Activated naive CD8-positive, alpha-beta T cell treated with anti-CD3 and anti-CD28 coated beads for 36 hours (primary cell): Measurements from ENCODE around the gene SELENOP. TPM values are rescaled to one million over a fixed set of nuclear protein-coding genes. Genes with fewer than 3 reads are reported as not detected.

ENCODE experiments used
- DNase-seq: peaks from one replicate; pipeline ENCODE4 v3.0.0; 2021
- H3K27ac Mint-ChIP-seq: one replicate; pipeline ENCODE4 v1.8.0; 2022; ENCODE audit warnings: mild to moderate bottlenecking, moderate library complexity, mixed read lengths
- H3K27me3 Mint-ChIP-seq: one replicate; pipeline ENCODE4 v1.8.0; 2022; ENCODE audit warnings: mild to moderate bottlenecking, mixed read lengths
- H3K36me3 Mint-ChIP-seq: one replicate; pipeline ENCODE4 v1.8.0; 2021; ENCODE audit warnings: mild to moderate bottlenecking, mixed read lengths
- H3K4me1 Mint-ChIP-seq: one replicate; pipeline ENCODE4 v1.8.0; 2021; ENCODE audit warnings: mixed read lengths
- H3K4me3 Mint-ChIP-seq: one replicate; pipeline ENCODE4 v1.8.0; 2022; ENCODE audit warnings: mild to moderate bottlenecking, moderate library complexity, mixed read lengths
- H3K9me3 Mint-ChIP-seq: one replicate; pipeline ENCODE4 v1.8.0; 2022; ENCODE audit warnings: mixed read lengths
- total RNA-seq, 2 experiments: library from RNA; stranded (reverse); gene quantifications; one replicate each; pipeline ENCODE4 v1.2.3, GENCODE V29; 2021

The SELENOP gene
- total RNA-seq, 2 experiments from 2014 or later = not detected

GRCh38 chr5:42810834-42811590 is 680 bp downstream of the SELENOP start:
- H3K27ac Mint-ChIP-seq = no peak overlapping the region
- H3K4me1 Mint-ChIP-seq = peaks cover 4% of the 10 kb centered on the region
- H3K4me3 Mint-ChIP-seq = no peak overlapping the region
- DNase-seq = no peak
- no peaks in the 10 kb centered on the region for H3K27me3 Mint-ChIP-seq
- H3K36me3 Mint-ChIP-seq = peaks cover 3% of the 10 kb centered on the region
- no peaks in the 10 kb centered on the region for H3K9me3 Mint-ChIP-seq

- Mint-ChIP-seq H3K4me3 (no peak overlapping the region), H3K36me3 (peaks cover 3% of the 10 kb centered on the region), H3K9me3 (no peaks in the 10 kb centered on the region), H3K4me1 (peaks cover 4% of the 10 kb centered on the region), H3K27ac (no peak overlapping the region), H3K27me3 (no peaks in the 10 kb centered on the region)
- no peak for DNase-seq
Observed at GRCh38 chr5:42808888-42809611, 2.6 kb downstream of the SELENOP start.

GRCh38 chr5:42807722-42808447 is 3.8 kb downstream of the SELENOP start:
- no peaks in the 10 kb centered on the region for H3K27me3 Mint-ChIP-seq
- H3K9me3 Mint-ChIP-seq = no peaks in the 10 kb centered on the region
- no peak overlapping the region for H3K4me3 Mint-ChIP-seq
- no peak overlapping the region for H3K27ac Mint-ChIP-seq
- DNase-seq = no peak
- H3K4me1 Mint-ChIP-seq = peaks cover 4% of the 10 kb centered on the region
- peaks cover 3% of the 10 kb centered on the region for H3K36me3 Mint-ChIP-seq

DNA sequence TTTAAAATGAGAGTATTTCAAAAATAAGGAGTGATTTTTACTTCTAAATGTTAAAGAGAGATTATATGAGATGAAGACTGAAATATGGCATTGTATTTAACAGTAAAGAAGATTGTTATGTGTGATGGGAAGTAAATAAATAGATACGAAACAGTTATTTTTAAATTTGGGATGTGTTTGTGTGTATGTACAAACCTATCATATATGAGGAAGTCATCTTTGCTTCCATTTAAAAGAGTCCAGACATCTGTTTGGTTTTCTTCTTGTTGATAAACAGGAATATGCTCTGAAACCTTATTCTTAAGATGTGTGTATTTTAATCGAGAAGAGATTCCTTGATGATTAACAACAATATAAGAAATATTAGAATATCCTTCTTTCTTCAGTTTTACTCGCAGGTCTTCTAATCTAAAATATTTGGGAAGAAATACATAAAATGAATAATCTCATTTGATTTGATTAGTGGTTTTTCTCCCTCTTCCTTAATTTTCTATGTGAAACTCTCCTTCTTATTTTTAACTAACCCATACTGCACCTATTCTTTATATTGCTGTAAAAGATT is 4.9 kb downstream of the SELENOP start:
- no peaks in the 10 kb centered on the region for H3K27me3 Mint-ChIP-seq
- H3K4me3 Mint-ChIP-seq = no peak overlapping the region
- DNase-seq = no peak
- H3K9me3 Mint-ChIP-seq = no peaks in the 10 kb centered on the region
- H3K36me3 Mint-ChIP-seq = peaks cover 3% of the 10 kb centered on the region
- no peak overlapping the region for H3K27ac Mint-ChIP-seq
- peaks cover 2% of the 10 kb centered on the region for H3K4me1 Mint-ChIP-seq

- no peak overlapping the region for H3K27ac Mint-ChIP-seq
Observed at GRCh38 chr5:42806004-42806700, 5.5 kb downstream of the SELENOP start.

DNA sequence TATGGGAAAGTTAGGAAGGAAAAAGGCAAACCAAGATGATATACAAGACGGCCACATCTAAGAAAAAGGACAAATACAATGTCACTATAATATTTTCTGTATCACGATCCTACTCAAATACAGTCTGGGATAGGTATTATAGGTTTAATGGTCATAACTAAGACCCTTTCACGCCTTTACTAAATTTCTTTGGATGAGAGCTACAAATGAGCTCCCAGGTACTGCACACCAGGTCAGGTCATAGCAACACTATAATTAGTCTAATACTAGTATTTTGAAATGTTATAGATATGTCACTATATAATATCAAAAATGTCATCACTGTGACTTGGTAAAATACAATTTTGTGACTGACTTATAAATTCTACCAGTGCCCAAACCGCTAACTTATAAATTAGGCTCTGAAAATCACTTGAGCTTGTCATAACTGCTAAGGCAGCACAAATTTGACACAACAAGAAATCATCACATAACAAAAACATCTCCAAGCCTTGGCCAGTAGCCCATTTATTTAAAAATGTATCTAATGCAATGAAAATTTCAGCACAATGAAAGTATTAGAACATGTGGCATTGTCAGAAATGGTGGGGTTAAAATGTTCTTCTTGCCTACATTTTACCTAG is 6.9 kb downstream of the SELENOP start:
- H3K27me3 Mint-ChIP-seq = no peaks in the 10 kb centered on the region
- H3K4me1 Mint-ChIP-seq = no peaks in the 10 kb centered on the region
- DNase-seq = no peak
- no peak overlapping the region for H3K4me3 Mint-ChIP-seq
- H3K9me3 Mint-ChIP-seq = no peaks in the 10 kb centered on the region
- H3K27ac Mint-ChIP-seq = no peak overlapping the region
- H3K36me3 Mint-ChIP-seq = peaks cover 2% of the 10 kb centered on the region

More at GRCh38 chr5:42806004-42806700, 5.5 kb downstream of the SELENOP start:
- DNase-seq = no peak
- Mint-ChIP-seq H3K36me3 (peaks cover 3% of the 10 kb centered on the region), H3K27me3 (no peaks in the 10 kb centered on the region), H3K4me3 (no peak overlapping the region), H3K9me3 (no peaks in the 10 kb centered on the region), H3K4me1 (no peaks in the 10 kb centered on the region)

DNA sequence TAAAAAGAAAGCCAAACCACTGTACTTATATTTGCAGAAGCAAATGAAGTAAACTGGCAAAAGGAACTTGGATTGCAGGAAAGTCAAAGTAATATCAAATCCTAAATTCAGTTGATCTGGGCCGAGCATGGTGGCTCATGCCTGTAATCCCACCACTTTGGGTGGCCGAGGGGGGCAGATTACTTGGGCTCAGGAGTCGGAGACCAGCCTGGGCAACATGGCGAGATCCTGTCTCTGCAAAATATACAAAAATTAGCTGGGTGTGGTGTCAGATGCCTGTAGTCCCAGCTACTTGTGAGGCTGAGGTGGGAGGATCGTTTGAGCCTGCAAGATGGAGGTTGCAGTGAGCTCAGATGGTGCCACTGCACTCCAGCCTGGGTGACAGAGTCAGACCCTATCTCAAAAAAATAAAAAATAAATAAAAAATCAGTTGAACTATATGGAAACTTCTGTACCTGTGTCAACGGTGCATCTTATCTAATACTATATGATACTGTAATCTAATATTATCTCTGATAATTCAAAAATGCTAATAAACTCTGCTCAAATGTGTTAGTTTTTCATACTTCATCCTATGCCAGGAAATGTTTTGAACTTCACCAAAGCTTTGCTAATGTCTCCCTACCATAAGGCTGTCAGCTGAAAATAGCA is 10.1 kb downstream of the SELENOP start:
- Mint-ChIP-seq H3K9me3 (peaks cover 4% of the 10 kb centered on the region), H3K4me3 (no peak overlapping the region), H3K4me1 (no peaks in the 10 kb centered on the region), H3K27ac (no peak overlapping the region), H3K36me3 (peaks cover 7% of the 10 kb centered on the region), H3K27me3 (no peaks in the 10 kb centered on the region)
- DNase-seq = no peak

DNA sequence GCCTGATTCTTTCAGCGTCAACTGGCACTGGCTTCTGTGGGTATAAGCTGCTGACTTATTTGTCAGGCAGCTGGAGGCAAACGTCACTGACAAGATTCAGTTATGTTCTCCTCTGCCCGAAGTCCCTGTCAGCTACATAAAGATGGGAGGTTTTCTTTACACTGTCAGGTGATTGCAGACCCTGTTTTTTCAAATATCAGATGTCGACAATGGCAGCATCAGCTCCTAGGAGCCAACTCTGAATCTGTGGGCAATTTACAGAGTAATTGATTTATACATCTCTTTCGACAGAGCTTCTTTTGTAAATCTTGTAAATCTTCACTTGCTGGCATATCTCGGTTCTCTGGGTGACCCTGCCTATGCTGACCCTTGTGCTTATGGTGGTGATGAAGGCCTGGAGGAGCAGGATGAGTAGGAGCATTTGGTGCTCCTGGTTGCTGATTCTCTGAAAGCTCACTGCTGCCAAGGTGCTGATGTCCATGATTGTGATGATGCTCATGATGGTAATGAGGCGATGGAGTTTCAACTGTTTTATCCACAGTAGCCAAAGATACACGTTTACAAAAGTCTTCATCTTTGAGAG is 10.9 kb downstream of the SELENOP start:
- H3K4me1 Mint-ChIP-seq = no peaks in the 10 kb centered on the region
- no peak overlapping the region for H3K27ac Mint-ChIP-seq
- no peaks in the 10 kb centered on the region for H3K27me3 Mint-ChIP-seq
- H3K9me3 Mint-ChIP-seq = peaks cover 4% of the 10 kb centered on the region
- peaks cover 7% of the 10 kb centered on the region for H3K36me3 Mint-ChIP-seq
- DNase-seq = no peak
- no peak overlapping the region for H3K4me3 Mint-ChIP-seq

DNA sequence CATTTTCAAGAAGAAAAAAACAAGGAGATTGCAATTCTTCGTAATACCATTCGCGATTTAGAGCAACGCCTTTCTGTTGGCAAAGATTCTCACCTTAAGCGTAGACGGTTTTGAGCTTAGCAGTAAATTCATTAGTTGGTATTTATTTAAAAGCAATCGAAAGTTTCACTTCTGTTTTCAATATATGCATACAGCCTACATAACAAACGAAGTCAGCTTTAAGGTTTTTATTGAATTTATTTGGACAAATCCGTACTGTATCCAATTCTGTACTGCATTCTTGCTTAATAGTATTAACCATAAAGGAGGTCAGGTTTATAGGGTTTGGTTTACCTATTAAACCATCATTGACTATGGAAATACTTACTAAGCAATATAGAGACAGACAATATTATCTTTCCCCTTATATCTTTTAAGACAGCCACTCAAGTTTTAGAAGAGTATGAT is 12.0 kb downstream of the SELENOP start:
- no peaks in the 10 kb centered on the region for H3K27me3 Mint-ChIP-seq
- peaks cover 8% of the 10 kb centered on the region for H3K36me3 Mint-ChIP-seq
- no peak overlapping the region for H3K27ac Mint-ChIP-seq
- no peak for DNase-seq
- H3K4me1 Mint-ChIP-seq = no peaks in the 10 kb centered on the region
- no peak overlapping the region for H3K4me3 Mint-ChIP-seq
- peaks cover 4% of the 10 kb centered on the region for H3K9me3 Mint-ChIP-seq

- no peaks in the 10 kb centered on the region for H3K27me3 Mint-ChIP-seq
- no peak overlapping the region for H3K4me3 Mint-ChIP-seq
- H3K9me3 Mint-ChIP-seq = peaks cover 6% of the 10 kb centered on the region
- peaks cover 12% of the 10 kb centered on the region for H3K36me3 Mint-ChIP-seq
- H3K27ac Mint-ChIP-seq = no peak overlapping the region
- no peaks in the 10 kb centered on the region for H3K4me1 Mint-ChIP-seq
- DNase-seq = no peak
Observed at GRCh38 chr5:42799241-42799608, 12.5 kb downstream of the SELENOP start.

GRCh38 chr5:42798284-42799240 is 13.1 kb downstream of the SELENOP start:
- Mint-ChIP-seq H3K9me3 (peaks cover 6% of the 10 kb centered on the region), H3K4me3 (no peak overlapping the region), H3K36me3 (peaks cover 17% of the 10 kb centered on the region), H3K4me1 (no peaks in the 10 kb centered on the region), H3K27ac (no peak overlapping the region), H3K27me3 (no peaks in the 10 kb centered on the region)
- no peak for DNase-seq

- Mint-ChIP-seq H3K9me3 (peaks cover 22% of the 10 kb centered on the region), H3K4me3 (no peak overlapping the region), H3K36me3 (peaks cover 51% of the 10 kb centered on the region), H3K27ac (no peak overlapping the region), H3K4me1 (no peaks in the 10 kb centered on the region), H3K27me3 (no peaks in the 10 kb centered on the region)
- no peak for DNase-seq
Observed at GRCh38 chr5:42791151-42791550, 20.5 kb downstream of the SELENOP start.

DNA sequence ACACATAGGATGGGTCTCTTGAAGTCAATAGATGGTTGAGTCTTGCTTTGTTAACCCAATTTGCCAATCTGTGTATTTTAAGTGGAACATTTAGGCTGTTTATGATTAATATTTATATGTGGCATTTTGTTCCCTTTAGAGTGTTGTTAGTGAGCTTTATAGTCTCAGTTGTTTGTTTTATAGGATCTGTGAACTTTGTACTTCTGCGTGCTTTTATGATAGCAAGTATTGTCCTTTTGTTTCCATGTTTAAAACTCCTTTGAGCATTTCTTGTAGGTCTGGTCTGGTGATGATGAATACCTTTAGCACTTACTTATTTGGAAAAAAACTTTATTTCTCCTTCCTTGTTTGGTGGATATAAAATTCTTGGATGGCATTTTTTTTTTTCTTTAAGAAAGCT is 23.8 kb downstream of the SELENOP start:
- Mint-ChIP-seq H3K27me3 (no peaks in the 10 kb centered on the region), H3K36me3 (peaks cover 58% of the 10 kb centered on the region), H3K4me3 (no peak overlapping the region), H3K9me3 (peaks cover 26% of the 10 kb centered on the region), H3K4me1 (no peaks in the 10 kb centered on the region), H3K27ac (no peak overlapping the region)
- DNase-seq = no peak
